HG03097 (cell line): ENCODE data around the gene DUS2.
"Not testable (repeated sequence)": the region's sequence is repeated elsewhere in the genome, so short reads cannot be mapped to it uniquely, and the experiment has no call there.

ENCODE experiments used
- ATAC-seq: cut with Tn5 transposase; IDR thresholded peaks from one replicate; pipeline ENCODE4 v1.9.1; 2021; ENCODE audit not compliant: unreplicated experiment, low FRiP score

The DUS2 gene

GRCh38 chr16:67998231-67998778, 24.8 kb upstream of the DUS2 start:
- not testable (repeated sequence) for ATAC-seq

GRCh38 chr16:67998779-67999688, 24.1 kb upstream of the DUS2 start, which contains the start of gene DPEP2:
Gene DPEP2 (minus strand): TSS chr16:67999484. CDS start chr16:67993212, 6,272 bp downstream.
- not testable (repeated sequence) for ATAC-seq

DNA sequence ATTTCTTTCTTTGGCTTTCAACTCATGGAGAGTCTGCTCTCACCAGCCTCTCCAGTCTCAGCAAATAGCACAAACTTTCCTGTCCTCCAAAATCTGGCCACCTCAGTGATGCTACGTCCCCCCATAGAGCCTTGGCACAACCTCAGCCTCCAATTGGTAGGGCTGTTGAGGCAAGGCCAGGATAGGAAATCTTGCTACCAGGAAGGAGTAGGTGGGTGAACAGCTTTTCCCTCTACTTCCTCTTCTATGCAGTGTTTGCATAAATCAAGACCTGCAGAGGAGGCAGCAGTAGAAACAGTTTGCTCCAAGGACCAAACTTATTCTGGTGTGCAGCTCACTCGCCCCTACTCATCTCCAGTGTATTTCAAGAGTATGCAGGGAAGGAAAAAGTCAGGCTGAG, 23.1 kb upstream of the DUS2 start:
- no peak for ATAC-seq

DNA sequence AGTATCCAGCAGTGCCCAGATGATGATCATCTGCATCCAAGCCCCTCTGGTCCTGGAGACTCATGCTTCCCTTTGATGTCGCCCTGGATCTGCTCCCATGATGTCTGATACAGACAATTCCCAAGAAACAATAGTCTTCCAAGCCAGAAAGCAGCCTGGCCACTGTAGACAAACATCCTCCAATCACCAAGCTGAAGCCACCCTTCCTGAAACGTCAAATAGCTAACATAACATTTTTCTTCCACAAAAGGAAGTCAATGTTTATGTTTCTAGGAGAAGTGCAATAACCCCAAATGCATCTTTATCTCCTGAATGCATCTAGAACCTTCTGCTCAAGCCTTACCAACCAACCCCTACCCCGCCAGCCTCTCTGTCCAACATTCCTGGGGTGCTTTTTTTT, 22.6 kb upstream of the DUS2 start:
- no peak for ATAC-seq

GRCh38 chr16:68003031-68003430, 20.1 kb upstream of the DUS2 start:
- no peak for ATAC-seq

- no peak for ATAC-seq
These were observed 17.9 kb upstream of the DUS2 start for GRCh38 chr16:68005211-68005610.

DNA sequence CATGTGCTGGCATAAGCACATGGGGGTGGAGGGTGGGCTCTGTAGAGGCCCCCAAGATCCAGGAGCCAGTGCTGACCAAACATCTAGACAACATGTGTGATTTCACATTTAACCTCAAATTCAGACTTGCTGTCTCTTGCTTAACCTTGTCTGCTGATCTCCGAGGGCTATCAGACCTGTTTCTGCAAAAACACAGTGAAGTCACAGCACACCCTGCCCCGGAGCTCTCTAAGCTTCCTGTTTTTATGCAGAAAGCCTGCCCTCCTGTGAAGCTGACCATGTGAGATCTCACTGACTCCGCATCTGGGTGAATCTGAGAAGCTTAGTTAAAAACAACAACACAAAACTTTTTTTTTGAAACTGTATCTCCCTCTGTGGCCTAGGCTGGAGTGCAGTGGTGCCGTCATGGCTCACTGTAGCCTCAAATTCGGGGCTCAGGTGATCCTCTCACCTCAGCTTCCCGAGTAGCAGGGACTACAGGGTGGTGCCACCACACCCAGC, 17.2 kb upstream of the DUS2 start:
- no peak for ATAC-seq

DNA sequence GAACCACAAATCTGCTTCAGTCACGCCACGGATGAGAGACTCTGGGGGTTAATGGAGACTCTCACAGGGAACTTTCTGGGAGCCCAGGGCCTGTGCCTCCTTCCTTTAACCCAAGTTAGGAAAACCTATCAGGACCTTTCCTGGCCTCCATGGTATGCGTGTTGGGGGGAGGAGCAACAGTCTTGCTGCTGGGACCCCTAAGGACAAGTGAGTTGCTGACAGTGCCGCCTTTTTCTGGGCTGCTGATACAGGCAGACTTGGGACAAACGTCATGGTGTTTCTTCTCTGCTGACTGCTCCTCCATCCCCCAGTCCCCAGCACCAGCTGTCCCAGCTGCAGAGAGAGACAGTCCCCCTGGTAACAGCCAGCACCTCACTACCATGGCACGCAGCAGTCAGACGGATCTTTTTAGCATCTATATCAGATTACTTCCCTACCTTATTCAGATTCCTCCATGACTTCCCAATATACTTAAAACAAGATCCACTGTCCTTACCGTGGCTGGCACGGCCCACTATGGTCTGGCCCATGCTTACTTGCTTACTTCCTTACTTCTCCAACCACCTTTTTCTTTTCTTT, 13.8 kb upstream of the DUS2 start:
- no peak for ATAC-seq

- not testable (repeated sequence) for ATAC-seq
These were observed 13.2 kb upstream of the DUS2 start for GRCh38 chr16:68009872-68010271.

GRCh38 chr16:68013440-68013839, 9.6 kb upstream of the DUS2 start:
- ATAC-seq: no peak

DNA sequence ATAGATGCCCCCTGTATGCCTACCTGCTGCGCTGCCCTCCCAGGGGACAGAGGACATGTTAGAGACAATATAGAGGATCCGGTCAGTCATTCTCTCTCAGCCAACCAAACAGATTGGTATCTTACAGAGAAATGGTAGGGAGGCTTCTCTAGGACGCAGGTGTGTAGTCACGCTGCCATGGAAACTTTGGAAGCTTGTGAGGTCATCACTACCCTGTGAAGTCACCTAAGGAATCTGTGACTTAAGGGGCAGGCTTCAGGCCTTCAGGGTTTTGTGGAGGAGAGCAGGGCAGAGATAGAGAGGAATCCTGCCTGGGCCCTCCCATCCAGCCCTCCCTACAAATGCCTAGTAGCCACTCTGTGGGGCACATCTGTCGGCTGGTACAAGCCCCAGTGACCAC, 7.4 kb upstream of the DUS2 start, which contains the start of gene DPEP2NB:
TSS of gene DPEP2NB (minus strand) at position 231 of the 400 bp plus-strand sequence. CDS start at position 90, 141 bp downstream.
- ATAC-seq: no peak

DNA sequence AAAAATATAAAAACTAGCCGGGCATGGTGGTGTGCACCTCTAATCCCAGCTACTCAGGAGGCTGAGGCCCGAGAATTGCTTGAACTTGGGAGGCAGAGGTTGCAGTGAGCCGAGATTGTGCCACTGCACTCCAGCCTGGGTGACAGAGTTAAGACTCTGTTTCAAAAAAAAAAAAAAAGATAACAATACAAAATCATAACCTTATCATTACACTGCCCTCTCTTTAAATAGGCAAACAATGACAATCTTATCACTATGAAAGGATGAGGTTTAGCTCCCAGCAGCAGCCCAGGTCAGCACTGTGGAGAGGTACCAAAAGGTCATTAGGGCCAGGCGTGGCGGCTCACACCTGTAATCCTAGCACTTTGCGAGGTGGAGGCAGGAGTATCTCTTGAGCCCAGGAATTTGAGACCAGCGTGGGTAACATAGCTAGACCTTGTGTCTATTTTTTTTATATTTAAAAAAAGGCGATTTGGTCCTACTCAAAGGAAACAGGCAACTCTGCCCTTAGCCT, 3.9 kb upstream of the DUS2 start:
- ATAC-seq: no peak

DNA sequence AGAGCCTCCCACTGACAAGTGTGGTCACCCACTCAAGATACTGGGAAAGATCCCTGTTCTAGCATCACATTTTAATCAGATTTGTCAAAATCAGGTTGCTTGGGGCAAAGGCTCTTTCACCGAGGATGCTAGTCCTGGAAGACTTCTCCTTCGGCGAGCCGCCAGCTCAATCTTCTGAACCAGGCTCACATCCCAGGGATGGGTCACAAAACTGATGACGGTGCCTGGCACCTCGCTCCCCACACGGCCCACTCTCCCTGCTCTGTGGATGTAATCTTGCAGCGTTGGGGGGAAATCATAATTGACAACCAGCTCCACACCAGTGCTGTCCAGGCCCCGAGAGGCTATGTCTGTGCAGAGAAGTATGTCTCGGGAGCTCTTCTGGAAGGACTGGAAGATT, 1.6 kb upstream of the DUS2 start:
- no peak for ATAC-seq

- ATAC-seq: no peak
These were observed 781 bp upstream of the DUS2 start for GRCh38 chr16:68022278-68022727.

DNA sequence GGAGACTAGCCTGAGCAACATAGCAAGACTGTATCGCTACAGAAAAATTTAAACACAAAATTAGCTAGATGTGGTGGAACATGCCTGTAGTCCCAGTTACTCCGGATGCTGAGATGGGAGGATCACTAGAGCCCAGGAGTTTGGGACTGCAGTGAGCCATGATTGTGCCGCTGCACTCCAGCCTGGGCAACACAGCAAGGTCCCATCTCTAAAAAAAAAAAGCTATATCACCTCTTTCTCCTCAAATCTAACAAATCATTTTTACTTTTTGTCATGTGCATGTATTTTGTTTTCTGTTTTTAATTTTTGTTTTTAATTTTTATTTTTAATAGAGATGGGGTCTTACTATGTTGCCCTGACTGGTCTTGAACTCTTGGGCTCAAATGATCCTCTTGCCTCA, 5.9 kb downstream of the DUS2 start:
- ATAC-seq: no peak

DNA sequence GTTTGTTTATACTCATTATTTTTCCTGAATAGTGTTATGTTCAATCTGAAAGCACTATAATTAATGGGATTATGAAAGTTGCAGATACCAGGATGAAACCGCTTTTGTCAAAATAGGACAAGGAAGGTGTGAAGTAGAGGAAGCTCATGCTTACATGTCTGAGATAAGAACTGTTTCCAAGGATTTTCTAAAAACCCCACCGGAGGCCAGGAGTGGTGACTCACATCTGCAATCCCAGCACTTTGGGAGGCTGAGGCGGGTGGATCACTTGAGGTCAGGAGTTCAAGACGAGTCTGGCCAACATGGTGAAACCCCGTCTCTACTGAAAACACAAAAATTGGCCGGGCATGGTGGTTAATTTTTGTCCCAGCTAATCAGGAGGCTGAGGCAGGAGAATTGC, 7.0 kb downstream of the DUS2 start:
- not testable (repeated sequence) for ATAC-seq

GRCh38 chr16:68031951-68032350, 8.9 kb downstream of the DUS2 start:
- ATAC-seq: no peak

GRCh38 chr16:68033101-68033500, 10.0 kb downstream of the DUS2 start:
- no peak for ATAC-seq

DNA sequence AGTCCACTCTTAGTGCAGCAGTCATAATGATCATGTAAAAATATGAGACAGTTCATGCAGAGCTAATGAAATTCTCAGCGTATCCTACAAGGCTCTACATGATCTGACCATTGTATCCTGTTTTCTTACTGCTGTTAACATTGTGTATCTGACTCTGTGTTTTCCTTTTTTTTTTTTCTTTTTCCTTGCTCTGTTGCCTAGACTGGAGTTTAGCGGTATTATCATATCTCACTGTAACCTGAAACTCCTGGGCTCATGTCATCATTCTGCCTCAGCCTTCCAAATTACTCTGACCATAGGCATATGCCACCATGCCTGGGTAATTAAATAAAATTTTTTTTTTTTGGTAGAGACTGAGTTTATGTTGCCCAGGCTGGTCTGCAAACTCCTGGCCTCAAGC, 12.1 kb downstream of the DUS2 start:
- no peak for ATAC-seq

DNA sequence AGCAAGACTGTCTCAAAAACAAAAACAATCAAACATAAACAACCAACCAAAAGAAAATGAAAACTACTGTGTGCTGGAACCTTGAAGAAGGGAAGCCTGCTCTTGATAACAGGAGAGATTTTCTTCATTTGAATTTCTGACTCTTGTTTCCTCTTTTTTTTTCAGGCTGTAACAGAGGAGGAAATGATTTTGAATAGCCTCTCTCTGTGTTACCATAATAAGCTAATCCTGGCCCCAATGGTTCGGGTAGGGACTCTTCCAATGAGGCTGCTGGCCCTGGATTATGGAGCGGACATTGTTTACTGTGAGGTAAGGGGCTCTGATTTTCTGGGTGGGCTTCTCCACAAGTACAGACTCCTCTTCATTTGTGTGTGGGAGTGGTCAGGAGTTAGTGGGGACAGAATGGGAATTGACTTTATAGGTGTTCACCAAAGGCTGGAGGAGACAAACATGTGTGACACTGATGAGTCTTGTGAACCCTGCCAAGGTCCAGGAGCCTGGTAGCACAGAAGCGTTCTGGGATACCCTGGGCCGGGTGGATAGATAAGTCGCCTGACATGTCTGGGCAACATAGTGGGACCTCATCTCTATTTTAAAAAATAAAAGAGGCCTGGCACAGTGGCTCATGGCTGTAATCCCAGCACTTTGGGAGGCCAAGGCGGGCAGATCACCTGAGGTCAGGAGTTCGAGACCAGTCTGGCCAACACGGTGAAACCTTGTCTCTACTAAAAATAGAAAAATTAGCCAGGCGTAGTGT, 14.9 kb downstream of the DUS2 start:
- no peak for ATAC-seq
